GM18499 (cell line): Measurements from ENCODE around the gene CAMK1D.

Experiments used
- ATAC-seq: cut with Tn5 transposase; IDR thresholded peaks from one replicate; pipeline ENCODE4 v1.9.1; 2021; ENCODE audit warnings: moderate number of reproducible peaks; ENCODE audit not compliant: insufficient read depth, unreplicated experiment

Gene CAMK1D

DNA sequence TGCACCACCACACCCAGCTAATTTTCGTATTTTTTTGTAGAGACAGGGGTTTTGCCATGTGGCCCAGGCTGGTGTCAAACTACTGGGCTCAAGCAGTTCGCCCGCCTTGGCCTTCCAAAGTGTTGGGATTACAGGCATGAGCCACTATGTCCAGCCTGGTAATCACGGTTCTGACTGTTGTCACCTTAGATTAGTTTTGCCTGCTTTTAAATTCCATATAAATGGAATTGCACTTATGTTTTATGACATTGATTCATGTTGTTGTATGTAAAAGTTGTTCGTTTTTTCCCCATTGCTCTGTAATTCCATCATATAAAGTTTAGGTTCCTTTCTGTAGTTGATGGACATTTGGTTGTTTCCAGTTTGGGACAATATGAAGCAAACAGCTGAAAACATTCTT lies 106.0 kb downstream of the CAMK1D start:
- ATAC-seq = no peak

DNA sequence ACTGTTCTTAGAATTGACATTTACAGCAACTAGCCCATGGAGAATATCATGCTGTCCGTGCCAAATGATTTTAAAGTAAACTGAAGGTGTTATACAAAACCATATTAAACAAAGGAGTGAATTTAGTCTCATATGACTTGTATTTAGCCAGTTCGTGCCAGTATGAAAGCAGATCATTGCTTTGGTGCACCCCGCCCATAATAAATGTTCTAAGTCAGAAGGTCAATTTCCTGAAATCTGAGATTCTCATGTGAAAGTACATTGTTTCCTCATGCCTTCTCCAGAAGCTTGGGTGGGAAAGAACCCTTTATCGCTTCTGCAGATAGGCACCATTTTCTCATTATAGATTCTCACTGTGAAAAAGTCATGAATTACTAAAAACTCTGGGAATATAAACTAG lies 106.4 kb downstream of the CAMK1D start:
- no peak for ATAC-seq

DNA sequence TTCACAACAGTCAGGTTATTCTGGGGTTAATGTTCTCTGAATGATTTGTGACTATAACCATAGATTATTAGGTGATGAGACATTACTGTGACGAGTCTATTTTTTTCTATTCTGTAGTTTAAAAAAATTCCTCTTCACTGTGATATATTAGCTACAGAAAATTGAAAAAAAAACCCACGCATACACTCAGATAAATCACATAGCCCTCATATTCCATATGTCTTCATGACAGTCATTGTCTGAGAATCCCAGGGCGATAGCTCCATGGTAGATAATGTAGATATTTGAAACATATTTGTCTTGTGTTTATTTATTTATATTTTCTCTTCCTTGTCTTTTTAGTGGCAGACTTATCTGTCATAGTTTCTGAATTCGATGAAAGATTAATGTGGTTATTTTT lies 110.0 kb downstream of the CAMK1D start:
- no peak for ATAC-seq

DNA sequence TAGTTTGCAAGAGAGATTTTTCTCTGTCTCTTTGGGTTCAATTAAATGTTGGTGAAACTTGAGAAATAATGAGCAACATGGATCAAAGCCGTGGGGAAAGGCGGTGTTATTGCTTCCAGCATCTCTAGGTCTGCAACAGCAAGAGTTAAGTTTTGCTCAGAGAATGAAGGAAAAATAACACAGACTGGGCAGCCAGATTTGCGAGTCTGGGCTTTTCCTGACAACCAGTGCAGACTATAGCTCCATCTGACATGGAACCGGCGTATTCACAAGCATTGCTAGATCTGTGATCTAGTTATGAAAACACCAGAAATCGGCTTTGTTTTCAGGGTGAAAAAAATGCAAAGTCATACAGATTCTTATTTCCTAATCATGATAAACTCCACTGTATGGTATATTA lies 110.4 kb downstream of the CAMK1D start:
- ATAC-seq = no peak

DNA sequence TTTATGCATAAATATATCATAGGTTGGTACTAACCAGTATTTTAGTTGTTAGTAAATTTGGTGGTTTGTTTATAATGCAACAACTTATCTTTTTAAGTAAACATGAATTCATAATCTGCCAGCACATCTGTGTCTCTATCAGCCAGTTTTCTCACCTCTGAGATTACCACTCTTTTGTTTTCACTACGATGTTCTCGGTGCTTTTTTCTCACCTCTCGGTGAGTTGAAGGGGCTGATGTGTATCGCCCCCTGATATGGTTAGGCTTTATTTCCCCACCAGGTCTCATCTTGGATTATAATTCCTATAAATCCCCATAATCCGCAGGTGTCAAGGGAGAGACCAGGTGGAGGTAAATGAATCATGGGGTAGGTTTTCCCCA lies 114.1 kb downstream of the CAMK1D start:
- no peak for ATAC-seq

DNA sequence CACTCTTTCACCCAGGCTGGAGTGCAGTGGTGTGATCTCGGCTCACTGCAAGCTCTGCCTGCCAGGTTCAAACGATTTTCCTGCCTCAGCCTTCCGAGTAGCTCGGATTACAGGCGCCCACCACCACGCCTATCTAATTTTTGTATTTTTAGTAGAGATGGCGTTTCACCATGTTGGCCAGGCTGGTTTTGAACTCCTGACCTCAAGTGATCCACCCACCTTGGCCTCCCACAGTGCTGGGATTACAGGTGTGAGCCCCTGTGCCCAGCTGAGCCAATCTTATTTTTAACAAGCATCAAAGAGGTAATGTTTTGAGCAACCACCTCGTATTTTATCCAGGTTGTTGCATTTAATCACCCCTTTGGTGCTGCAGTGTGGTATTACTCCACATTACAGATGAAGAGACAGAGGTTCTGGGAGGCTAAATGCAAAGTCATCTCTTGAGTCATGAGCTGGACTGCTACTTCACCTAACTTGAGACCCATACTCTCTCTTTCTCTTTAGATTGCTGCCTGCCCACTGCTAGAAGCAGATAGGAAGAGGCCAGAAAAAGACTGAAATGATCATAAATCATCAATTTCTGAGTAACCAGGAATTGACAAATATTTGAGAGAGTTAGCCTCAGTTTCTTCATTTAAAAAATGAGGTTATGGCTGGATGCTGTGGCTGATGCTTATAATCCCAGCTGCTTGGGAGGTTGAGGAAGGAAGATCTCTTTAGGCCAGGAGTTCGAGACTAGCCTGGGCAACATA lies 116.2 kb downstream of the CAMK1D start:
- no peak for ATAC-seq

DNA sequence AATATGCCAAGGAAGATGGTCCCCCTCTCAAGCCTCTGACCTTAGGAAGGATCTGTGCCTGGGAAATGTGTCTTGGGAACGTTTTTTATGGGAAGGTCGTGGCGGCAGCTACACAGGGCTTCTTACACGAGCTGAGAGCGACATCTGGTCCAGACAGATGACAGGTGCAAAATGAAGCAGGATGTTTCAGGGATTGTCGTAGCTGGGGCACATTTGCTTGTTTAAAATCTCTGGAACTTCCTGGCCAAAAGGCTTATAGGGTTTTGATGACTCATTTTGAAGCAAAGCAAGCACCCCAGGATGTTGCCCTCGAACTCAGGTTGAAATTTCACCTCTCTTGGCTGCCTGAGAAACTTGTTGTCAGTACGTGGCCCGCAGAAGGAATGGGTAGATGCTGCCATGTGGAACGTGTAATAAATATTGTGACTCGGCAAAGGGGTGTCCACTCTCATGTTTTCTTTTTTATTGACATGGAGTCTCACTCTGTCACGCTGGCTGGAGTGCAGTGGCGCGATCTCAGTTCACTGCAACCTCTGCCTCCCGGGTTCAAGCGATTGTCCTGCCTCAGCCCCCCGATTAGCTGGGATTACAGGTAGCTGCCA lies 117.5 kb downstream of the CAMK1D start:
- no peak for ATAC-seq

DNA sequence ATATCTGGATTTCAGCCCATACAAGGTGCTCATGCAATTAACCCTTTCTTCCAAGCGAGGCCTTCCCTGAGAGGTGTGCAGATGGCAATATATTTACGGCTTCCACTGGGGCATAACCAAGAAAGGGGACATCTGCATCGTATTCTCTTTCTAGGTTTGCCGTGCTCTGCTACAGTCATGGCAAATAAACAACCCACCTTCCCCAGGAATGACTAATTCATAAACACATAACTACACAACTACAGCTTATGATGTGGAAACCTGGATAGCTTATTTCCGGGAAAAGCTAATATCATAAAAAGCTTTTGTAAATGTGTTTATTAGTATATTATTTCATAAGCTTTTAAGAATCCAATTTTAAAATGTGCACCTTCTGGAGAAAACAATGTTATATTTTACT lies 120.0 kb downstream of the CAMK1D start:
- ATAC-seq = no peak

DNA sequence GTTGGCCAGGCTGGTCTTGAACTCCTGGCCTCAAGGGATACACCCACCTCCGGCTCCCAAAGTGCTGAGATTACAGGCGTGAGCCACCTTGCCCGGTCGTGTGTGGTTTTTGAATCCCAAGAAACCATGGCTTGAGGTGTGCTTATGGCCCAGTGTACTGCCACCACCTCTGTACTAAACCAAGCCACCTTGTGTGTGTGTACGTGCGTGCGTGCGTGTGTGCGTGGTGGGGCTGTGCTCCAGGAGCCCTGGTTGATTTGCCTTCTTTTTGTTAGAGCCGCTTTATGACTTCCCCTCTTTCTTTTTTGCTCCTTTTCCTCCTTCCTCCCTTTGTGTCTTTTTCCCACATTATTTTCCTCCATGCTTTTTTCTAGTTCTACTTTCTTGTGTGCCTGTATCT lies 121.4 kb downstream of the CAMK1D start:
- no peak for ATAC-seq

DNA sequence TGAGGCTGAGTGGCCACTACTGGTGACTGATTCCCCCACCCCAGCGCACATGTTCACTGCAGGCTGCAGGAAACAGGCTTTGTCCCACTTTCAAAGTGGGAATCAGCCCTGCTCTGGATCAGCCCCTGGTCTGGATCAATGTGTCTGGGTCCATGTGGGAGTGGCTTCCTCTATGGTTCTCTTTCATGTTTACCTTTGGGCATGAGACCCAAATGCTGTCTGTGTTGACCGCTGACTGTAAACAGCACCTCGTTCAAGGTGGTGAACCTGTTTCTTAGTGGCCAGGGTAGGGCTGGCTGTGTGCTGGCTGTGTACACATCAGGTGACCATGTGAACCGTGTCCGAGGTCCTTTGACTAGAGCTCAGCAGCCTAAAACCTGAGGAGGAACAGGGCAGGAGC lies 121.8 kb downstream of the CAMK1D start:
- no peak for ATAC-seq

DNA sequence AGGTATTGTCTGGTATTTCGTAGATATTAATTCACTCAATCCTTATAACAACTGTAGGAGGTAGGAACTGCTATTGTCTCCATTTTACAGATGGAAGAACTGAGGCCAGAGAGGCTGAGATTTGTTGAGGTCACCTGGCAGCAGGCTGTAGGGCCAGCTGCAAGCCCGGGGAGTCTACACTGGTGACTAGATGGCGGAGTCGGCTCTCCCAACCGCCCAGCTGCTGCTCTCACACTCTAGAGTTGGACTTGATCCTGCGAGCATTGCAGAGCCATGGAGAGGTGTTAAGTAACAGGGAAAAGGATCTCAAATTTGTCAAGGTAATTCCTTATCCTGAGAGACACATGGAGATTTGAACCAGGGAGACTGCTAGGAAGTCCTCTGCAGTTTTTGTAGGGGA lies 124.1 kb downstream of the CAMK1D start:
- no peak for ATAC-seq

DNA sequence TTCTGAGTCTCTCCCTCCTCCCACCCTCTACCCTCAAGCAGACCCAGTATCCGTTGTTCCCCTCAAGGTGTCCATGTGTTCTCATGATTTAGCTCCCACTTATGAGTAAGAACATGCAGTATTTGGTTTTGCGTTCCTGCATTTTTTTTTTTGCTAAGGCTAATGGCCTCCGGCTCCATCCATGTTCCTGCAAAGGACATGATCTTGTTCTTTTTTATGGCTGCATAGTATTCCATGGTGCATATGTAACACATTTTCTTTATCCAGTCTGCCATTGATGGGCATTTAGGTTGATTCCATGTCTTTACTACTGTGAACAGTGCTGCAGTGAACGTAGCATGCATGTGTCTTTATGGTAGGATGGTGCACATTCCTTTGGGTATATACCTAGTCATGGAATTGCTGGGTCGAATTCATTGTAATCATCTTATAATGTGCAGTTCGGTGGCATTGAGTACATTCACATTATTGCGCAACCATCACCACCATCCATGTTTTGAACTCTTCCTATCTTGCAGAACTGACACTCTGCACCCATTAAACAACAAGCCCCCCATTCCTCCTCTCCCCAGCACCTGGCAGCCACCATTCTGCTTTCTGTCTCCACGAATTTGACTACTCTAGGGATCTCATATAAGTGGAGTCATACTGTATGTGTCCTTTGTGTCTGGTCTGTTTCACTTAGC lies 125.5 kb downstream of the CAMK1D start:
- no peak for ATAC-seq

DNA sequence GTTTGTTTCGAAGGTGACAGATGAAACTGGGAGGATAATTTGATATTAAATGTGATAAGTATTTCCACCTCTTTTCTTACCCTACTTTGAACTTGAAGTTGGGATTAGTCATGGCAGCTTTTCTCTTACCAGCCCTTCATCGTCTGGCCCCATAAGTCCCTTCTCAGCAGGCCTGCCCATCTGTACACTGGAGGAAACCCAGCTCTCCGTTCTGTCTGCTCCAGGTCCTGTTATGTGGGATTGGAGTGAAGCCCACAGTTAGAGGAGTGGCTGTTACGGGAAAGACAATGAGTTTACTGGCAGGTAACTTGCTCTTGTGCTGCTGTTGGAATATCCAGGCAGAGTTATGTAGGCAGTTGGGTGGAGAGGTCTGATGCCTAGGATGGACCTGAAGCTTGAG lies 127.3 kb downstream of the CAMK1D start:
- no peak for ATAC-seq

DNA sequence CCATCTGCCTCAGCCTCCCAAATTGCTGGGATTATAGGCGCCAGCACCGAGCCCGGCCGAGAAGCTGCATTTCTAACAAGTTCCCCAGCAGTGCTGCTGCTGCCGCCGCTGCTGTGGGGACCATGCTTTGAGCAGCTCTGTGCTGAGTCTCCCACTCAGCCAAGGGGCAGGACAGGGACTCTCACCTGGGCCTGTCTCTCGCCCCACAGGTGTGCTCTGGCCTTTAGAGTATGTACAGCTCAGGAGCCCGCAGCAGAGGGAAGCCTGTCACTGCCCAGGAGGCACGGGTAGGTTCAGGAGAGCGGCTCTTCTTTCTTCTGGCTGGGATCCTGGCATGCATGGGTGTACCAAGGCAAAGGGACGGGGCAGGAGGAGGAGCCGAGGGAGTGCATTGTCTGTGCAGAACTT lies 130.1 kb downstream of the CAMK1D start:
- no peak for ATAC-seq

DNA sequence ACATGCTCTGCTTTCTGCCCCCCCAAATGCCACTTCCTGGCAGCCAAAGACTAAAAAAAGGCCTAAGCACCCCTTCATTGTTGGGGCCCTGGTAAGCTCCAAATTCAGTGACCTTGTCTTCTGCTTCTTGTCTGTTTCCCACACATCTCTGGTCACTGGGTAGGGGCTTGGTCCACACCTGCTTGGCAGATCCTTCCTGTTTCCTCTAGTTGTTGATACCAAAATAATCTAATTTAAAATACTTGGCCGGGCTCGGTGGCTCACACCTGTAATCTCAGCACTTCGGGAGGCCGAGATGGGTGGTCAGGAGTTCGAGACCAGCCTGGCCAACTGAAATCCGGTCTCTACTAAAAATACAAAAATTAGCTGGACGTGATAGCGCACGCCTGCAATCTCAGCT lies 130.6 kb downstream of the CAMK1D start:
- ATAC-seq = no peak

DNA sequence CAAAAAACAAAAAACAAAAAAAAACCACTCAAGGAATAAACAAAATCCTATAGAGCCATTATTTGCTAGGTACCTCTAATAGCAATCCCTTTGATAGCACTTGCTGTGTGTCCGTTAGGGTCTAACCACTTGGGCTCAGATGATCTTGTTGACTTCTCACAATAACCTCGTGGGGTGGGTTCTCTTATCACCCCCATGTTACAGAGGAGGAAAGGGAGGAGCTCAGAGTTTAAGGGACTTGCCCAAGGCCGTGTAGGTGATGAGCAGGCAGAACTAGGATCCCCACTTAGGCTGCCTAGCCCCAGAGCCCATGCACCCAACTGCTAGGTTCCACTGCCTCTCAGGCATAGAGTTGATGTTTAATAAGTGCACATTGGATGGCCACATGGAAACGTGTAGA lies 131.1 kb downstream of the CAMK1D start:
- no peak for ATAC-seq

DNA sequence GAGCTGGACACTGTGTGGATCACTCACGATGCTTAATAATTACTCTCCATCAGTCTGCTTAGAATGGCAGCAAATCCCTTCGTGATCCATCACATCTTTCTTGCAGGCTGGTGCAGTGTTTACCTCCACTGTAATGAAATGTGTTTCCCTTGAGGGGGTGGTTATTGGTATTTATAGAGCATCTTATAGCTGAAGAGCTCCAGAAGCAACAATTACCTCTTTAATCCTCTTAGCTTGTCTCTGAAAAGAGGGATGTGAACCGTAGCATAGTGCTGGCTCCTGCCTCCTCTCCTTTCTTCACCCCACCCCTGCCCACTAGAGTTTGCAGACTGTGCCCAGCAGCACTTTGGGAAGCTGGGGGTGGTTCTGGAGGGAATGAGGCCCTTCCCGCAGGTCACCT lies 132.6 kb downstream of the CAMK1D start:
- no peak for ATAC-seq

DNA sequence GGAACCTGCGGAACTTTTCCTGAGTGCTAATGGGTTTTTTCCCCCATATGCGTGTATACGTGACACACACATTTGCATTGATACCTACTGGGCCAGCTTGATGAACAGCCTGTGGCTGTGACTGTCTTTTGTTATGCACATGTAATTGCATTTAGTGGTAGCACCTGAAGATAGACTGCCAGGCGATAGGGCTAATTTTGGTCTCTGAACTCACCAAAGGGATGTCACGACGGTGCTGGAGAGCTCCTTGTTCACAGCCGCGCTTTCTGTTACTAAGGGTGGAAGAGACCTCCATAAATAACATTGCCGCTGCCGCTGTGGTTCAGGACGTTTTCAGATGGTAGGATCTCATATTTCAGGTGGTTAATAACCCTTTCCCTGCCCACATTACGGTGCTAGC lies 133.2 kb downstream of the CAMK1D start:
- ATAC-seq = no peak

DNA sequence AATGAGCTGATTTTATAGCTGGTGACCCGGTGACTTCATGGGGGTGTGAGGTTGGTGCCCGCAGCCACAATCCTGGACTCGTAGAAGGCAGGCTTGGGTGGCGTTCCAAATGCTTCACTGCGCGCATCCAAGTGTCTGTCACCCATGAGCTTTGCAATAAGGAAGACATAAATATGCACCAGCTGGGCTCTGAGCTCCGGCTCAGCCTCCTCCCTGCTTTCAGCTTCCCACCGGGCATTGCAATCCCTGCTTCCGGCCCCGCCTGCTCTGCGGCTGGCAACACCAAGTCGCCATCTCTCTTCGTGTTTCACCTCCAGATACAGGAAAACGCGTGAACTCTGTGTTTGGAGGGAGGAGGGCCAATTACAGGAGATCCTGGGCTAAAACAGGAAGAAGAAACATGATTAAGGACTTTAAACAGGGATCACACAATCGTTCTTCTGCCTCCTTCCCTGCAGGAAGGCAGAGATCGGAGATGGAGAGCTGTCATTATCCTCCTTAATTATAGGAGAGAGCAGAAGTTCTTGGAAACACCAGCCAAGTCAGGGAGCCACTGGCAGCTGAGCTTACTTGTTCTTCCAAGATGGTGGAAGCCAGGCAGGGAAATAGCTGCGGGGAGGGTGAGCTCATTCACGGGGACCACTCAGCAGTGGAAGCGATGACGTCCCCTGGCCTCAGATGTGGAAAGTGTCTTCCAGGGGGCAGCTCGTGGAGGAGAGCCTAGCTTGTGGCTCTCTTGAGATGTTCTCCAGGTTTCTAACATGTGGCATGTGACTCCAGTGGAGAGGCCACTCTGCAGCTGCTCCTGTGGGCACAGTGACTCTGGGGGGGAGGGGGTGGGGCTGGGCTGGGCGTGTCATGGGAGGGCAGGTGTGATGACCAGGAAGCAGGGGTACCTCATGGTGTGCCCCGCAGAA lies 134.9 kb downstream of the CAMK1D start:
- no peak for ATAC-seq

DNA sequence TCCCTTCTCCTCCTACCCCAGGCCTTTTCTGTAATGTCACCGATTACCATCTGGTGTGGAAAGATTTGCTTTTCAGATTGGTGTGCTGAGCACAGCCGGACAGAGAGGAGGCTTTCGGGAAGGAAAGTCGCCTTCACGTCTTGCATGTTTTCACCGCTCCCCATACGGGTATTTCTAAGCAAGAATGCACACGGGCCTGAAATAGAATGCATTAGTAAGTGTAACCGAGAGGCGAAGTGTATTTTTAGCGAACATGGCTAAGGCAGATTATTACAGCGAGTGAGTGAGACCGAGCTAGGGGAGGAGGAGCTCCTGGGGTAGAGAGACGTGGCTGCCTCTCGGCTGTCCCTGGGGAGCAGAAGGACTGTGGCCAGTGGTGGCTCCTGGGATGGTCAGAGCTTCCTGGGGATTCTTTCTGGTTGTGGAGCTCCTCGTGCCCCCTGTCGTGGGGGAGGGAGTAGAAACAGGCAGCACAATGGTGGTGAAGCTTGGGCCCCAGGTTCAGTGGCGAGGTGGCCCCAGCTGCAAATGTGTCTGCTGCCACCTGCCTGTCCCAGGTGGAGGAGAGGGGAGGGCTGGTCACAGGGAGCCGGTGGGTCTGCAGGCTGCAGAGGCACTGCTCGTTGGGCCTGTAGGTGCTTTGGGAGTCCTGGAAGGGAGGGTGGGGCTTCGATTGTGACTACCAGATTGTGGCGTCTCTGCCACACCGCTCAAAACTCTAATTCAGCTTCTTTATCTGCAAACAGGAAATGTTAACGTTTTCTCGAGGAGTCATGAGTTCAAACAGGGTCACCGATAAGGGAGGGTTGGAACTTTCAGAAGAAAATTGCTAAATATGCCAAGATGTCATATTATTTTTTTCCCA lies 135.8 kb downstream of the CAMK1D start:
- ATAC-seq = no peak
